K562 (cell line): ENCODE measurements around the gene ADGRG4. TPM values are rescaled to one million over a fixed set of nuclear protein-coding genes. Genes with fewer than 3 reads are reported as not detected.

Experiments
- ATAC-seq: fragments of 200-7000 bp; cut with Tn5 transposase; 3 replicates; pipeline ENCODE4 v1.9.1; 2020; ENCODE audit warnings: moderate library complexity
- BruUV-seq: library from RNA; stranded (reverse); fragments of 400-500 nt; replicated peaks from 2 replicates; lab custom pipeline; 2021; lab: Mats Ljungman, UMichigan
- CTCF ChIA-PET: fragments of 300-600 bp; formaldehyde crosslinking; extraction: SDS; loops from one replicate; lab custom pipeline; 2021; ENCODE audit warnings: low intra/inter-chr PET ratio; lab: Yijun Ruan, JAX
- POLR2A ChIA-PET: fragments of 300-600, 350-650 bp; sonication (Branson Sonifier 250); formaldehyde crosslinking; extraction: SDS; loops from one replicate; lab custom pipeline; 2021; ENCODE audit warnings: antibody characterized with exemption, inconsistent platforms; lab: Yijun Ruan, JAX
- DNase-seq, 4 experiments: peaks; one replicate each; pipeline versions ENCODE4 v3.0.0 to v3.0.0-alpha.2; 2011 to 2018; ENCODE audit warnings: low spot score in 3 of 4, mixed read lengths in 3 of 4; ENCODE audit errors: extremely low read depth in 1 of 4
- FAIRE-seq: peaks from 2 replicates; lab custom pipeline; 2011; peaks lifted over from hg19 to GRCh38; lab: Jason Lieb, UNC
- H2AFZ ChIP-seq: 2 replicates; pipeline ENCODE4 v1.6.0; 2011; ENCODE audit warnings: low read depth, low read length, control low read depth, inconsistent platforms
- H3K27ac ChIP-seq: fragments of 200-600 bp; 3 replicates; pipeline ENCODE4 v1.8.0; 2011; ENCODE audit warnings: low read depth, mild to moderate bottlenecking, control low read depth, inconsistent platforms, low read length, moderate library complexity, mixed read lengths; ENCODE audit errors: extremely low read depth
- H3K27me3 ChIP-seq, 2 experiments: fragments of 300-600 bp in 1 of 2; 2 replicates in 1 of 2; 3 replicates in 1 of 2; pipeline versions ENCODE4 v1.6.0 to v1.8.0; 2011; ENCODE audit warnings: inconsistent platforms in 2 of 2, low read length in 2 of 2, mild to moderate bottlenecking in 1 of 2, mixed read lengths in 1 of 2, moderate library complexity in 1 of 2; ENCODE audit not compliant: control insufficient read depth in 2 of 2, insufficient read depth in 2 of 2
- H3K36me3 ChIP-seq: fragments of 300-600 bp; 3 replicates; pipeline ENCODE4 v1.8.0; 2011; ENCODE audit warnings: mild to moderate bottlenecking, low read length, inconsistent platforms; ENCODE audit not compliant: control insufficient read depth, insufficient read depth
- H3K4me1 ChIP-seq, 2 experiments: fragments of 200-600 bp in 1 of 2; replicated peaks in 1 of 2; 2 replicates in 1 of 2; 3 replicates in 1 of 2; pipeline versions ENCODE4 v1.5.1 to v1.8.0; 2011; ENCODE audit warnings: inconsistent platforms in 2 of 2, low read length in 2 of 2, mild to moderate bottlenecking in 1 of 2, mixed read lengths in 1 of 2, moderate library complexity in 1 of 2; ENCODE audit not compliant: control insufficient read depth in 2 of 2, insufficient read depth in 2 of 2
- H3K4me2 ChIP-seq: 2 replicates; pipeline ENCODE4 v1.6.1; 2011; ENCODE audit warnings: low read length, control low read depth, inconsistent platforms, mixed read lengths; ENCODE audit not compliant: insufficient read depth
- H3K4me3 ChIP-seq: fragments of 200-600 bp; sonication (generic), shearing (Covaris generic); 2 replicates; pipeline ENCODE4 v1.5.1; 2016; ENCODE audit warnings: control low read depth, inconsistent platforms
- H3K79me2 ChIP-seq: fragments of 200-600 bp; 3 replicates; pipeline ENCODE4 v1.8.0; 2011; ENCODE audit warnings: low read length, inconsistent platforms; ENCODE audit not compliant: control insufficient read depth, insufficient read depth
- H3K9ac ChIP-seq, 2 experiments: 2 replicates each; pipeline versions ENCODE4 v1.6.0 to v1.6.1; 2011; ENCODE audit warnings: low read depth in 2 of 2, low read length in 2 of 2, control low read depth in 1 of 2, inconsistent platforms in 1 of 2, mild to moderate bottlenecking in 1 of 2, mixed read lengths in 1 of 2; ENCODE audit not compliant: insufficient read depth in 1 of 2
- H3K9me1 ChIP-seq: one replicate; pipeline ENCODE4 v1.6.0; 2011; ENCODE audit warnings: inconsistent platforms, mild to moderate bottlenecking, low read length, moderate library complexity; ENCODE audit not compliant: control insufficient read depth, insufficient read depth
- H3K9me3 ChIP-seq: replicated peaks from 2 replicates; pipeline ENCODE4 v1.5.1; 2011; ENCODE audit warnings: low read depth, low read length, inconsistent platforms; ENCODE audit not compliant: control insufficient read depth, insufficient read depth
- H4K20me1 ChIP-seq: replicated peaks from 2 replicates; pipeline ENCODE4 v1.6.1; 2011; ENCODE audit warnings: low read length, inconsistent platforms, mixed read lengths; ENCODE audit not compliant: control insufficient read depth, insufficient read depth
- ASH1L ChIP-seq: fragments of 450-650 bp; IDR thresholded peaks from 2 replicates; pipeline ENCODE4 v1.6.1; 2018; ENCODE audit warnings: borderline replicate concordance, mild to moderate bottlenecking, low read depth; ENCODE audit not compliant: partially characterized antibody
- CTBP1 ChIP-seq: fragments of 450-650 bp; IDR thresholded peaks from 2 replicates; pipeline ENCODE4 v1.6.1; 2016; ENCODE audit warnings: borderline replicate concordance
- FOS ChIP-seq: IDR thresholded peaks from 3 replicates; pipeline ENCODE4 v1.6.1; 2011; ENCODE audit not compliant: insufficient read length; ENCODE audit errors: extremely low read depth
- MCM5 ChIP-seq: fragments of 450-650 bp; IDR thresholded peaks from 2 replicates; pipeline ENCODE4 v1.6.1; 2016; ENCODE audit warnings: low read depth
- NR3C1 ChIP-seq: sonication (generic); formaldehyde crosslinking; IDR thresholded peaks from 2 replicates; pipeline ENCODE4 v1.8.1; 2022; ENCODE audit warnings: missing genetic modification reagents
- YBX1 ChIP-seq: fragments of 450-650 bp; IDR thresholded peaks from 2 replicates; pipeline ENCODE4 v1.7.1; 2016; ENCODE audit warnings: mild to moderate bottlenecking
- ZBTB7A ChIP-seq: IDR thresholded peaks from 2 replicates; pipeline ENCODE4 v1.6.1; 2011; ENCODE audit warnings: low read depth, mild to moderate bottlenecking, low read length, moderate library complexity, borderline replicate concordance; ENCODE audit not compliant: control insufficient read depth
- ZNF24 ChIP-seq: fragments of 450-650 bp; IDR thresholded peaks from 2 replicates; pipeline ENCODE4 v1.6.1; 2016
- ZSCAN29 ChIP-seq: fragments of 450-650 bp; IDR thresholded peaks from 2 replicates; pipeline ENCODE4 v1.6.1; 2017
- WGBS: fragments of 100-300 bp; shearing (Covaris generic); methylation state at CpG from one replicate; pipeline ENCODE4 v1.1.6; 2016; ENCODE audit warnings: low coverage, mixed read lengths; ENCODE audit not compliant: insufficient coverage; ENCODE audit errors: missing lambda C conversion rate; 5-methylcytosine and 5-hydroxymethylcytosine counted together
- in situ Hi-C: fragments of 300-500 bp; cut with MboI; formaldehyde crosslinking; loops from 4 replicates; pipeline ENCODE4 v1.15.0; 2018; ENCODE audit warnings: inconsistent platforms, mixed read lengths
- intact Hi-C: fragments of 100-400 bp; cut with micrococcal nuclease; formaldehyde crosslinking; loops from 2 replicates; pipeline ENCODE4 v1.14.2; 2022
- polyA plus RNA-seq, 8 experiments: library from polyadenylated mRNA; depleted of rRNA in 4 of 8; stranded (reverse) in 5 of 8; unstranded in 3 of 8; fragments of >200 nt; fragmentation: Nextera tagmentation in 2 of 8; fragmentation: Illumina TruSeq in 1 of 8; extraction: Ambion mirVana in 2 of 8; extraction: Trizol in 1 of 8; gene quantifications; 2 replicates each; pipeline versions ENCODE4 v1.2.1 to v1.2.3, GENCODE V29; 2011 to 2014; ENCODE audit warnings: inconsistent platforms in 1 of 8, missing spikeins in 1 of 8
- total RNA-seq, 7 experiments: library from RNA; depleted of rRNA in 6 of 7; stranded (reverse); fragments of >200 nt in 6 of 7; fragmentation: Illumina TruSeq in 2 of 7; extraction: Trizol in 2 of 7; gene quantifications; 2 replicates each; pipeline versions ENCODE4 v1.2.1 to v1.2.3, GENCODE V29; 2011 to 2021; ENCODE audit warnings: low replicate concordance in 1 of 7
- TF ChIP-seq, protein P1 (sequence below): IDR thresholded peaks from 2 replicates; pipeline ENCODE4 v1.6.1; 2011; ENCODE audit not compliant: insufficient read length; ENCODE audit errors: extremely low read depth
- TF ChIP-seq, protein P2 (sequence below): fragments of 250-450 bp; sonication (Bioruptor Pico); IDR thresholded peaks from 2 replicates; pipeline ENCODE4 v1.5.0; 2020; ENCODE audit warnings: mild to moderate bottlenecking, borderline replicate concordance
- TF ChIP-seq, protein P3 (sequence below), 2 experiments: fragments of 450-650 bp; IDR thresholded peaks; 2 replicates each; pipeline ENCODE4 v1.6.1; 2016

The ADGRG4 gene
- total and polyA plus RNA-seq, 9 of the 15 experiments (the other 6 are each of a cell fraction or from before 2014, with no cell fraction given) = not detected

DNA sequence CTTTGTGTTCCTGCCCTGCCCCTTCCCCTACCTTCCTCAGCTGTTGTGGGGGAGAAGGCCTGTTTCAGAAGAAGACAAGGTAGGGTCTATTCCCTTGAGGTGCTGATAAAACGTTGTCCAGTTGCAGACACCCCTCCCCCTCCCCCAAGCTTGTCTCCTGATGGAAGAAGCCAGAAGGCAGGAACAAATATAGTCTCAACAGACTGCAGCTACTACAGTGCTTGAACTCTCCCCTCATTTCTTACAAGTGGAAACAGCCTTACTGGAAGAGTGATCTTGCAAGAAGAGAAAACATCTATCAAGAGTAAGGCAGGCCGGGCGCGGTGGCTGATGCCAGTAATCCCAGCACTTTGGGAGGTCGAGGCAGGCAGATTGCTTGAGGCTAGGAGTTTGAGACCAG is 38.5 kb upstream of the ADGRG4 start:
- no peak for TF ChIP-seq ZSCAN29
- TF ChIP-seq FOS = no peak
- TF ChIP-seq MCM5 = no peak
- no peak for TF ChIP-seq YBX1
- TF ChIP-seq, protein P1, sequence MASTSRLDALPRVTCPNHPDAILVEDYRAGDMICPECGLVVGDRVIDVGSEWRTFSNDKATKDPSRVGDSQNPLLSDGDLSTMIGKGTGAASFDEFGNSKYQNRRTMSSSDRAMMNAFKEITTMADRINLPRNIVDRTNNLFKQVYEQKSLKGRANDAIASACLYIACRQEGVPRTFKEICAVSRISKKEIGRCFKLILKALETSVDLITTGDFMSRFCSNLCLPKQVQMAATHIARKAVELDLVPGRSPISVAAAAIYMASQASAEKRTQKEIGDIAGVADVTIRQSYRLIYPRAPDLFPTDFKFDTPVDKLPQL = no peak
- TF ChIP-seq, protein P2, sequence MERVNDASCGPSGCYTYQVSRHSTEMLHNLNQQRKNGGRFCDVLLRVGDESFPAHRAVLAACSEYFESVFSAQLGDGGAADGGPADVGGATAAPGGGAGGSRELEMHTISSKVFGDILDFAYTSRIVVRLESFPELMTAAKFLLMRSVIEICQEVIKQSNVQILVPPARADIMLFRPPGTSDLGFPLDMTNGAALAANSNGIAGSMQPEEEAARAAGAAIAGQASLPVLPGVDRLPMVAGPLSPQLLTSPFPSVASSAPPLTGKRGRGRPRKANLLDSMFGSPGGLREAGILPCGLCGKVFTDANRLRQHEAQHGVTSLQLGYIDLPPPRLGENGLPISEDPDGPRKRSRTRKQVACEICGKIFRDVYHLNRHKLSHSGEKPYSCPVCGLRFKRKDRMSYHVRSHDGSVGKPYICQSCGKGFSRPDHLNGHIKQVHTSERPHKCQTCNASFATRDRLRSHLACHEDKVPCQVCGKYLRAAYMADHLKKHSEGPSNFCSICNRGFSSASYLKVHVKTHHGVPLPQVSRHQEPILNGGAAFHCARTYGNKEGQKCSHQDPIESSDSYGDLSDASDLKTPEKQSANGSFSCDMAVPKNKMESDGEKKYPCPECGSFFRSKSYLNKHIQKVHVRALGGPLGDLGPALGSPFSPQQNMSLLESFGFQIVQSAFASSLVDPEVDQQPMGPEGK (CRISPR knock-in tag) = no peak
- TF ChIP-seq ASH1L = no peak
- TF ChIP-seq CTBP1 = no peak
- no peak for TF ChIP-seq ZBTB7A
- no peak for TF ChIP-seq ZNF24
- TF ChIP-seq NR3C1 = no peak
- TF ChIP-seq, protein P3, sequence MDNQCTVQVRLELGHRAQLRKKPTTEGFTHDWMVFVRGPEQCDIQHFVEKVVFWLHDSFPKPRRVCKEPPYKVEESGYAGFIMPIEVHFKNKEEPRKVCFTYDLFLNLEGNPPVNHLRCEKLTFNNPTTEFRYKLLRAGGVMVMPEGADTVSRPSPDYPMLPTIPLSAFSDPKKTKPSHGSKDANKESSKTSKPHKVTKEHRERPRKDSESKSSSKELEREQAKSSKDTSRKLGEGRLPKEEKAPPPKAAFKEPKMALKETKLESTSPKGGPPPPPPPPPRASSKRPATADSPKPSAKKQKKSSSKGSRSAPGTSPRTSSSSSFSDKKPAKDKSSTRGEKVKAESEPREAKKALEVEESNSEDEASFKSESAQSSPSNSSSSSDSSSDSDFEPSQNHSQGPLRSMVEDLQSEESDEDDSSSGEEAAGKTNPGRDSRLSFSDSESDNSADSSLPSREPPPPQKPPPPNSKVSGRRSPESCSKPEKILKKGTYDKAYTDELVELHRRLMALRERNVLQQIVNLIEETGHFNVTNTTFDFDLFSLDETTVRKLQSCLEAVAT (IDR thresholded peaks at IDR 0.05) = no peak
- Histone ChIP-seq H3K27me3 (no peaks in the 10 kb centered on the region), H2AFZ (no peak overlapping the region), H3K27ac (no peak overlapping the region), H3K9ac (no peak overlapping the region), H3K36me3 (no peaks in the 10 kb centered on the region), H3K79me2 (no peaks in the 10 kb centered on the region), H3K4me2 (no peak overlapping the region), H3K4me3 (no peak overlapping the region), H3K9me1 (no peaks in the 10 kb centered on the region), H3K4me1 (no peaks in the 10 kb centered on the region; a peak in 1 of 5 replicates), H3K9me3 (no peaks in the 10 kb centered on the region), H4K20me1 (no peaks in the 10 kb centered on the region)
- POLR2A ChIA-PET = no interaction called here
- WGBS = 80% methylated on average over 3 of the region's 5 CpGs
- DNase-seq (no peak), ATAC-seq (no peak), FAIRE-seq (no peak)
- no TSS peak for BruUV-seq
- in situ Hi-C loops (no loop called here), intact Hi-C loops (no loop called here)
- CTCF ChIA-PET = no interaction called here
